Pulmonary artery endothelial cell (primary cell): ENCODE data around the gene CXCL16. TPM values are rescaled to one million over a fixed set of nuclear protein-coding genes. Genes with fewer than 3 reads are reported as not detected.
"Not testable (repeated sequence)": the region's sequence is repeated elsewhere in the genome, so short reads cannot be mapped to it uniquely, and the experiment has no call there.

Experiments used
- DNase-seq: peaks from one replicate; pipeline ENCODE4 v3.0.0-alpha.2; 2011; ENCODE audit warnings: low read depth, low spot score
- total RNA-seq: library from RNA; depleted of rRNA; stranded (reverse); fragments of >200 nt; gene quantifications from 2 replicates; pipeline ENCODE4 v1.2.3, GENCODE V29; 2014

The CXCL16 gene
- total RNA-seq, 1 donor from 2014 or later, result 2.4 TPM

DNA sequence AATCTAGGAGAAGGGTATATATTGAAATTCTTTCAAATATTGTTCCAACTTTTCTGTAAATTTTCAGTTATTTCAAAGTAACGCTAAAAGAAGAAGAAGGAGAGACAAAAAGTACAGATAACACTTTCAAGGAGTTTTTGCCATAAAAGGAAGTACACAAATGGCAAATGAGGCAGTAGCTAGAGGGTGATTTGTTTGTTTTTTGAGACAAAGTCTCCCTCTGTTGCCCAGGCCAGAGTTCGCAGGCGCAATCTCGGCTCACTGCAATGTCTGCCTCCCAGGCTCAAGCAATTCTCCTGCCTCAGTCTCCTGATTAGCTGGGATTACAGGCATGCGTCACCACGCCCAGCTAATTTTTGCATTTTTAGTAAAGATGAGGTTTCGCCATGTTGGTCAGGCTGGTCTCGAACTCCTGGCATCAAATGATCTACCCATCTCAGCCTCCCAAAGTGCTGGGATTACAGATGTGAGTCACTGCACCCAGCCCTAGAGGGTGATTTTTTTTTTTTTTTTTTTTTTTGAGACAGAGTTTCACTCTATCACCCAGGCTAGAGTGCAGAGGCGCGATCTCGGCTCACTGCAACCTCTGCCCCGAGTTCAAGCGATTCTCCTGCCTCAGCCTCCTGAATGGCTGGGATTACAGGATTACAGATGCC is 40.2 kb downstream of the CXCL16 start:
- DNase-seq, result not testable (repeated sequence)

- DNase-seq, result no peak
Measured at GRCh38 chr17:4696437-4696805, 43.3 kb downstream of the CXCL16 start.

DNA sequence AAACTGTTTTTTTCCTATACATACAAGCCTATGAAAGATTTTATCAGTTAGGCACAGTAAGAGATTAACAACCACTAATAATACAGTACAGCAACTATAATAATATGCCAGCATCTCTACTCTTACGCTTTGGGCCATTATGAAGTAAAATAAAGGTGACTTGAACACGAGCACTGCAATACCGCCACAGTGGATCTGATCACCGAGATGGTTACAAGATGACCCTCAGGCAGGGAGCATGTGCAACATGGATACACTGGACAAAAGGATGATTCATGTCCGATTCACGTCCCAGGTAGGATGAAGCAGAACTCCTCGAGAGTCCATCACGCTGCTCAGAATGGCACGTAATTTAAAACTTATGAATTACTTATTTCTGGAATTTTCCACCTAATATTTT is 46.3 kb downstream of the CXCL16 start:
- no peak for DNase-seq

DNA sequence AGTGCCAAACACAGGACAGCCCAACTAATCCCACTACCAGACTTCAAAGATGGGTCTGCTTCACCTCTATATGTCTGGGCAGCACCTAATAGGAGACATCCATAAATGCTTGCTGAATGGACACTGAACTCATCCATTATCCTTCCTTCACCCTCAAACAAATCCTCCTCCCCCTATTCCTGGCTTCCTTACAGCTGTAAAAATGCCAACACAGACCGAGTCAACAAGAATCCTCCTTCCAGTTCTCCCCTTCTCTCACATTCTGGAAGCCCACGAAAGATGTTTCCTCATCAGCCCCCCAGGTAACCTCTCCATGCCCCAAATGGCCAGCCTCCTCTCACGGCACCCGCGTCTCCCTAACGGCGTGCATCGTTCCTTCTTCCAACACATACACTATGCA is 48.0 kb downstream of the CXCL16 start:
- no peak for DNase-seq

DNA sequence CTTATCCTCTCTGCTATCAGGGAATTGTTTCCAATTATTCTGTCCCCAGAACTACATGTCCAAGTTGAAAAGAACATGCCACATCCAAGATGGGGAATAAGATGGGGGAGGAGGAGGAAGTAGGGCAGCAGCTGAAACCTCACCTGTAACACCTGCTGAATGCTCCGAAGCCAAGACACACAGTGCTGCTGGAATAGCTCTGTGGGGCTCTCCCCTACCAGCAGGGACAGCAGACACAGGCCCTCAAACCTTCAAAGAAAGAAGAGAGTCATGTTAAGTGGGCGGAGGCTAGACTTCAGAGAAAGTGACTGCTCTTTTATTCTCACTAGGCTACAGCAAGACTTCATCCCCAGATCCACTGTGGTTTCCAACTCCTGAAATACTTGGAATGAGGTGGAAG is 49.0 kb downstream of the CXCL16 start:
- no peak for DNase-seq

DNA sequence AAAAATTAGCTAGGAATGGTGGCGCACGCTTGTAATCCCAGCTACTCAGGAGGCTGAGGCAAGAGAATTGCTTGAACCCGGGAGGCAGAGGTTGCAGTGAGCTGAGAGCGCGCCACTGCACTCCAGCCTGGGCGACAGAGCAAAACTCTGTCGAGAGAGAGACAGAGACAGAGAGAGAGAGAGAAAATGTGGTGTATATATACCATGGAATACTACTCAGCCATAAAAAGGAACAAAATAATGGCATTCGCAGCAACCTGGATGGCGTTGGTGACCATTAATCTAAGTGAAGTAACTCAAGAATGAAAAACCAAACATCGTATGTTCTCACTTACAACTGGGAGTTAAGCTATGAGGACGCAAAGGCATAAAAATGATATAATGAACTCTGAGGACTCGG is 49.9 kb downstream of the CXCL16 start:
- not testable (repeated sequence) for DNase-seq

DNA sequence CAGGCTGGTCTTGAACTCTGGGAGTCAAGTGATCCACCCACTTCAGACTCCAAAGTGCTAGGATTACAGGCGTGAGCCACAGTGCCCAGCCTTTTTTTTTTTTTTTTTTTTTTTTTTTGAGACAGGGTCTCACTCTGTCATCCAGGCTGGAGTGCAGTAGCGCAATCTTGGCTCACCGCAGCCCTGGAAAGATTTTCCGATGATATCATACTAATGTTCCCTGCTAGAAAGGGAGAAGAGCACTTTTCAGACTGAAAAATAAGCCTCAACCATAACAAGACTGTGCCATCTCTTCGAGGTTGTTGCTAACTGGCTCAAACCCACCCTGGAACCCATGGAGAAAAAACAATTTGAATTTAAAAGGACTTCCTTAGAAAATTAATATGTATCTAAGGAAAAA is 56.0 kb downstream of the CXCL16 start:
- DNase-seq, result not testable (repeated sequence)

Other genes starting within 250 kb of the CXCL16 start
- gene SPNS2, start 241.0 kb downstream of the CXCL16 start, total RNA-seq, result 6.2 and 6.8 TPM in 2 replicates
- 64.8 and 76.2 TPM in 2 replicates for gene MYBBP1A, start 184.5 kb downstream of the CXCL16 start, total RNA-seq
- not detected in 2 replicates for gene GGT6, start 179.4 kb downstream of the CXCL16 start, total RNA-seq
- gene SMTNL2, start 155.4 kb downstream of the CXCL16 start, total RNA-seq, result not detected in 2 replicates
- gene ALOX15, start 98.2 kb downstream of the CXCL16 start, total RNA-seq, result not detected in 2 replicates
- gene PELP1, start 35.8 kb downstream of the CXCL16 start, total RNA-seq, result 16.0 and 27.6 TPM in 2 replicates
- 7.7 and 8.7 TPM in 2 replicates for gene ARRB2, start 29.3 kb downstream of the CXCL16 start, total RNA-seq
- 9.4 and 12.5 TPM in 2 replicates for gene MED11, start 8.5 kb downstream of the CXCL16 start, total RNA-seq
- gene ZMYND15, start 95 bp downstream of the CXCL16 start, total RNA-seq, result 0.07 and 0.11 TPM in 2 replicates
- not detected in 2 replicates for gene TM4SF5, start 32.0 kb upstream of the CXCL16 start, total RNA-seq
- gene VMO1, start 46.4 kb upstream of the CXCL16 start, total RNA-seq, result 0.32 and 0.40 TPM in 2 replicates
- gene GLTPD2, start 49.0 kb upstream of the CXCL16 start, total RNA-seq, result not detected in 2 replicates
- 225 and 243 TPM in 2 replicates for gene PSMB6, start 56.2 kb upstream of the CXCL16 start, total RNA-seq
- gene PLD2, start 67.2 kb upstream of the CXCL16 start, total RNA-seq, result 25.6 and 32.3 TPM in 2 replicates
- 26.2 and 30.8 TPM in 2 replicates for gene MINK1, start 93.4 kb upstream of the CXCL16 start, total RNA-seq
- 0.71 and 0.92 TPM in 2 replicates for gene C17orf107, start 159.6 kb upstream of the CXCL16 start, total RNA-seq
- gene CHRNE, start 163.2 kb upstream of the CXCL16 start, total RNA-seq, result 0.53 and 3.2 TPM in 2 replicates
- gene GP1BA, start 192.3 kb upstream of the CXCL16 start, total RNA-seq, result not detected in 2 replicates
- 61.6 and 71.2 TPM in 2 replicates for gene SLC25A11, start 200.1 kb upstream of the CXCL16 start, total RNA-seq
- 14.8 and 15.2 TPM in 2 replicates for gene RNF167, start 200.3 kb upstream of the CXCL16 start, total RNA-seq
- gene PFN1, start 208.6 kb upstream of the CXCL16 start, total RNA-seq, result 518 and 651 TPM in 2 replicates
- 1.3 and 1.6 TPM in 2 replicates for gene ENO3, start 211.2 kb upstream of the CXCL16 start, total RNA-seq
- 58.8 and 65.3 TPM in 2 replicates for gene SPAG7, start 227.9 kb upstream of the CXCL16 start, total RNA-seq
- 4.3 and 4.5 TPM in 2 replicates for gene CAMTA2, start 247.7 kb upstream of the CXCL16 start, total RNA-seq